ENCODE results near the gene NTN5. TPM values are rescaled to one million over a fixed set of nuclear protein-coding genes. Genes with fewer than 3 reads are reported as not detected.

Gene NTN5
- total and polyA plus RNA-seq, 9 of the 15 experiments (the other 6 are each of a cell fraction or from before 2014, with no cell fraction given), result not detected

GRCh38 chr19:48665786-48666185 lies 7.0 kb downstream of the NTN5 start:
- Histone ChIP-seq H2AFZ (ENCODE audit: low read depth, low read length) (no peak overlapping the region), H3K36me3 (ENCODE audit: control insufficient read depth, insufficient read depth, low read length) (no peaks in the 10 kb centered on the region), H4K20me1 (replicated peaks; ENCODE audit: control insufficient read depth, insufficient read depth, low read length) (no peaks in the 10 kb centered on the region), H3K9ac (ENCODE audit: insufficient read depth in 1 of 2, low read depth in 2 of 2, low read length in 2 of 2) (no peak overlapping the region), H3K79me2 (ENCODE audit: control insufficient read depth, insufficient read depth, low read length) (no peaks in the 10 kb centered on the region), H3K9me3 (replicated peaks; ENCODE audit: control insufficient read depth, insufficient read depth, low read depth, low read length) (no peaks in the 10 kb centered on the region), H3K4me2 (ENCODE audit: insufficient read depth, low read length) (no peak overlapping the region), H3K4me3 (no peak overlapping the region), H3K4me1 (replicated peaks in 1 of 2; ENCODE audit: control insufficient read depth in 2 of 2, insufficient read depth in 2 of 2, low read length in 2 of 2) (peaks cover 11 to 21% of the 10 kb centered on the region in 2 experiments), H3K9me1 (ENCODE audit: control insufficient read depth, insufficient read depth, low read length) (no peaks in the 10 kb centered on the region), H3K27ac (ENCODE audit: extremely low read depth, low read depth, low read length) (no peak overlapping the region), H3K27me3 (ENCODE audit: control insufficient read depth in 2 of 2, insufficient read depth in 2 of 2, low read length in 2 of 2) (no peaks in the 10 kb centered on the region)
- TF ChIP-seq MXD1 (CRISPR knock-in tag; IDR thresholded peaks at IDR 0.05; ENCODE audit: borderline replicate concordance, poor library complexity, severe bottlenecking) (no peak), ZNF644 (tag; IDR thresholded peaks at IDR 0.05; ENCODE audit: low read depth) (no peak), ZNF311 (CRISPR knock-in tag; IDR thresholded peaks at IDR 0.05) (no peak), CHD4 (IDR thresholded peaks at IDR 0.05; ENCODE audit: insufficient read depth, insufficient replicate concordance, low read depth, low read length, poor library complexity, severe bottlenecking) (no peak), BCOR (IDR thresholded peaks at IDR 0.05) (0 out of 2 replicates have a peak, but pooled peaks have one; percentile 28)
- POLR2A ChIA-PET, result interaction anchor here (0.7 to 1.2 kb wide), 2 partner anchors 9 to 12 kb away, joined by 3 read pairs; no protein-coding TSS in a partner anchor
- FAIRE-seq (no peak), ATAC-seq (no peak), DNase-seq (ENCODE audit: extremely low read depth in 1 of 4, low spot score in 3 of 4) (no peak)
- in situ Hi-C loops (cut with MboI) (no loop called here), intact Hi-C loops (cut with micrococcal nuclease) (no loop called here)
- WGBS (ENCODE audit: insufficient coverage, low coverage, missing lambda C conversion rate), result 67% methylated on average over 6 of the region's 6 CpGs
- BruUV-seq (replicated peaks), result no TSS peak
- CTCF ChIA-PET (ENCODE audit: low intra/inter-chr PET ratio), result no interaction called here

- H3K4me1 ChIP-seq (replicated peaks in 1 of 2; ENCODE audit: control insufficient read depth in 2 of 2, insufficient read depth in 2 of 2, low read length in 2 of 2), result peaks cover 11 to 14% of the 10 kb centered on the region in 2 experiments
- no peaks in the 10 kb centered on the region for H3K36me3 ChIP-seq (ENCODE audit: control insufficient read depth, insufficient read depth, low read length)
- H4K20me1 ChIP-seq (replicated peaks; ENCODE audit: control insufficient read depth, insufficient read depth, low read length), result no peaks in the 10 kb centered on the region
- intact Hi-C loops (cut with micrococcal nuclease), result no loop called here
- in situ Hi-C loops (cut with MboI), result no loop called here
- no peaks in the 10 kb centered on the region for H3K79me2 ChIP-seq (ENCODE audit: control insufficient read depth, insufficient read depth, low read length)
- no peak overlapping the region for H3K4me3 ChIP-seq
- H3K27me3 ChIP-seq (ENCODE audit: control insufficient read depth in 2 of 2, insufficient read depth in 2 of 2, low read length in 2 of 2), result no peaks in the 10 kb centered on the region
- no peaks in the 10 kb centered on the region for H3K9me3 ChIP-seq (replicated peaks; ENCODE audit: control insufficient read depth, insufficient read depth, low read depth, low read length)
- H3K4me2 ChIP-seq (ENCODE audit: insufficient read depth, low read length), result no peak overlapping the region
- DNase-seq (ENCODE audit: extremely low read depth in 1 of 4, low spot score in 3 of 4) (no peak), FAIRE-seq (no peak), ATAC-seq (no peak)
- CTCF ChIA-PET (ENCODE audit: low intra/inter-chr PET ratio), result no interaction called here
- POLR2A ChIA-PET, result no interaction called here
- H3K9me1 ChIP-seq (ENCODE audit: control insufficient read depth, insufficient read depth, low read length), result no peaks in the 10 kb centered on the region
- 84% methylated on average over 11 of the region's 14 CpGs for WGBS (ENCODE audit: insufficient coverage, low coverage, missing lambda C conversion rate)
- H3K9ac ChIP-seq (ENCODE audit: insufficient read depth in 1 of 2, low read depth in 2 of 2, low read length in 2 of 2), result peak overlapping the region in 1 of 2 experiments; percentile 20; a peak in 1 of 4 replicates
- H2AFZ ChIP-seq (ENCODE audit: low read depth, low read length), result no peak overlapping the region
- H3K27ac ChIP-seq (ENCODE audit: extremely low read depth, low read depth, low read length), result no peak overlapping the region
- no TSS peak for BruUV-seq (replicated peaks)
- TF ChIP-seq ZNF263 (CRISPR knock-in tag; IDR thresholded peaks at IDR 0.05; ENCODE audit: borderline replicate concordance) (no peak), CBX5 (IDR thresholded peaks at IDR 0.05; ENCODE audit: borderline replicate concordance, low read depth) (no peak), ZBTB1 (CRISPR knock-in tag; IDR thresholded peaks at IDR 0.05; ENCODE audit: borderline replicate concordance, low read depth) (no peak), HNRNPK (IDR thresholded peaks at IDR 0.05; ENCODE audit: low read depth, low read length, poor library complexity, severe bottlenecking) (no peak), KAT2B (IDR thresholded peaks at IDR 0.05; ENCODE audit: low read depth, low read length) (no peak), STAT5A (IDR thresholded peaks at IDR 0.05; ENCODE audit: borderline replicate concordance, low read length) (no peak), ARHGAP35 (IDR thresholded peaks at IDR 0.05; ENCODE audit: partially characterized antibody) (no peak), XRCC5 (IDR thresholded peaks at IDR 0.05; ENCODE audit: low read depth, low read length) (no peak), TSC22D4 (tag; IDR thresholded peaks at IDR 0.05) (no peak), RHOXF2B (CRISPR knock-in tag; conservative IDR thresholded peaks at IDR 0.05) (no peak), HOXB6 (CRISPR knock-in tag; IDR thresholded peaks at IDR 0.05; ENCODE audit: borderline replicate concordance) (no peak), ZNF717 (CRISPR knock-in tag; IDR thresholded peaks at IDR 0.05) (no peak), NFIC (IDR thresholded peaks at IDR 0.05) (no peak)
Observed at GRCh38 chr19:48664476-48664875, 8.3 kb downstream of the NTN5 start.
